ENCODE results near the gene WDR46. TPM values are rescaled to one million over a fixed set of nuclear protein-coding genes. Genes with fewer than 3 reads are reported as not detected.

Gene WDR46
- total and polyA plus RNA-seq, 2 of the 13 experiments (the other 11 are each of a cell fraction or from before 2014, with no cell fraction given), result 47.4 to 105 TPM

- no peak for TF ChIP-seq ATM (IDR thresholded peaks at IDR 0.05; ENCODE audit: borderline replicate concordance)
- no peak for TF ChIP-seq DNMT3B (CRISPR knock-in tag; conservative IDR thresholded peaks at IDR 0.05)
- TF ChIP-seq FOXC1 (CRISPR knock-in tag; IDR thresholded peaks at IDR 0.05; ENCODE audit: borderline replicate concordance), result peak; percentile 21; the same call in 1 of the 2 replicates
- no peak for TF ChIP-seq SOX13 (IDR thresholded peaks at IDR 0.05)
- TF ChIP-seq SOX13 (CRISPR knock-in tag; conservative IDR thresholded peaks at IDR 0.05 in 1 of 2, IDR thresholded peaks at IDR 0.05 in 1 of 2), result no peak
- TF ChIP-seq ZNF850 (CRISPR knock-in tag; conservative IDR thresholded peaks at IDR 0.05), result no peak
- TF ChIP-seq, protein P1, sequence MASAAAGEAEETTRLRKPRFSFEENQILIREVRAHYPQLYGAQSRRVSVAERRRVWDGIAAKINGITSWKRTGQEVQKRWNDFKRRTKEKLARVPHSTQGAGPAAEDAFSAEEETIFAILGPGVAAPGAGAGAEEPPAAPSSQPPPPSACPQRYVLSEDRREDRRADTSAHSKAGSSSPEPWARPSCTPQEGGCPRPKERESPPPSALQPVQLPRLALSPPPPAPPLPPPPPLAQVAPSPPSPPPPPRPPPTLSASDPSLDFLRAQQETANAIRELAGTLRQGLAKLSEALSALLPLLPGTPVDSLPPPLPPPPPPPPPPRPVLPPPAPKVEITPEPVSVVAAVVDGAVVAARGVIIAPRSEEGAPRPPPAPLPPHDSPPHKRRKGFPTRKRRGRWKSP (CRISPR knock-in tag; IDR thresholded peaks at IDR 0.05), result no peak
- TF ChIP-seq ZNF34 (CRISPR knock-in tag; IDR thresholded peaks at IDR 0.05; ENCODE audit: borderline replicate concordance), result 0 out of 2 replicates have a peak, but pooled peaks have one; percentile 42
- TF ChIP-seq IRF2 (CRISPR knock-in tag; IDR thresholded peaks at IDR 0.05), result peak; percentile 29; the same call in 1 of the 2 replicates
- peak; percentile 100 for TF ChIP-seq FOXK1 (CRISPR knock-in tag; IDR thresholded peaks at IDR 0.05; ENCODE audit: borderline replicate concordance, low read depth)
- 0 out of 2 replicates have a peak, but pooled peaks have one; percentile 4 for TF ChIP-seq ZNF281 (CRISPR knock-in tag; IDR thresholded peaks at IDR 0.05; ENCODE audit: borderline replicate concordance)
- peak; percentile 90 for TF ChIP-seq NFYC (CRISPR knock-in tag; IDR thresholded peaks at IDR 0.05)
- TF ChIP-seq PRDM10 (CRISPR knock-in tag; IDR thresholded peaks at IDR 0.05; ENCODE audit: low read depth), result no peak
- TF ChIP-seq HBP1 (CRISPR knock-in tag; IDR thresholded peaks at IDR 0.05; ENCODE audit: low read depth), result no peak; the same call in none of the 2 replicates
- peak; percentile 28; the same call in 1 of the 2 replicates for TF ChIP-seq ARNTL (CRISPR knock-in tag; IDR thresholded peaks at IDR 0.05)
- 0 out of 2 replicates have a peak, but pooled peaks have one; percentile 18 for TF ChIP-seq ZNF543 (CRISPR knock-in tag; IDR thresholded peaks at IDR 0.05)
- TF ChIP-seq FOXA1 (IDR thresholded peaks at IDR 0.05), result no peak
- peak; percentile 88 for TF ChIP-seq FOXA1 (CRISPR knock-in tag; IDR thresholded peaks at IDR 0.05)
- TF ChIP-seq POGZ (CRISPR knock-in tag; IDR thresholded peaks at IDR 0.05), result no peak
- TF ChIP-seq POLR2AphosphoS5 (IDR thresholded peaks at IDR 0.05; ENCODE audit: low read depth, low read length), result peak; percentile 84
These were observed at the start of gene WDR46, which contains the start of gene PFDN6 (continued) for GRCh38 chr6:33288921-33289783.
